Kidney epithelial cell (primary cell): ENCODE results near the gene MTSS2. TPM values are rescaled to one million over a fixed set of nuclear protein-coding genes. Genes with fewer than 3 reads are reported as not detected.

Source experiments
- DNase-seq: peaks from one replicate; pipeline ENCODE4 v3.0.0-alpha.2; 2010; ENCODE audit warnings: low read depth
- H3K27me3 ChIP-seq: 2 replicates; pipeline ENCODE4 v1.6.0; 2011; ENCODE audit warnings: low read length; ENCODE audit not compliant: control insufficient read depth, insufficient read depth
- H3K36me3 ChIP-seq: 2 replicates; pipeline ENCODE4 v1.5.1; 2011; ENCODE audit warnings: low read length; ENCODE audit not compliant: control insufficient read depth, insufficient read depth
- H3K4me3 ChIP-seq: 2 replicates; pipeline ENCODE4 v1.5.1; 2011; ENCODE audit warnings: low read depth, mild to moderate bottlenecking, control low read depth, low read length
- CTCF ChIP-seq: IDR thresholded peaks from 2 replicates; pipeline ENCODE4 v1.5.1; 2011; ENCODE audit warnings: mild to moderate bottlenecking, moderate library complexity, low read length, control low read depth, inconsistent platforms; ENCODE audit not compliant: insufficient read depth, poor library complexity, severe bottlenecking
- total RNA-seq: library from RNA; depleted of rRNA; stranded (reverse); fragments of >200 nt; gene quantifications from 2 replicates; pipeline ENCODE4 v1.2.3, GENCODE V29; 2015

Gene MTSS2
- total RNA-seq, 1 donor from 2014 or later, result 19.8 TPM

GRCh38 chr16:70729292-70729691, 43.4 kb upstream of the MTSS2 start:
- no peak for TF ChIP-seq CTCF
- Histone ChIP-seq H3K36me3 (no peaks in the 10 kb centered on the region), H3K4me3 (no peak overlapping the region), H3K27me3 (no peaks in the 10 kb centered on the region)
- DNase-seq, result no peak

- no peak for TF ChIP-seq CTCF
- Histone ChIP-seq H3K4me3 (no peak overlapping the region), H3K36me3 (no peaks in the 10 kb centered on the region), H3K27me3 (no peaks in the 10 kb centered on the region)
- no peak for DNase-seq
Measured at GRCh38 chr16:70728150-70728549, 42.3 kb upstream of the MTSS2 start.

GRCh38 chr16:70726892-70727361, 41.1 kb upstream of the MTSS2 start:
- H3K27me3 ChIP-seq, result no peaks in the 10 kb centered on the region
- no peak overlapping the region for H3K4me3 ChIP-seq
- no peak for TF ChIP-seq CTCF

GRCh38 chr16:70725912-70726828, 40.3 kb upstream of the MTSS2 start:
- no peak for DNase-seq
- TF ChIP-seq CTCF, result no peak

More at GRCh38 chr16:70726892-70727361, 41.1 kb upstream of the MTSS2 start:
- DNase-seq, result no peak
- H3K36me3 ChIP-seq, result no peaks in the 10 kb centered on the region

GRCh38 chr16:70725024-70725911, 39.4 kb upstream of the MTSS2 start:
- no peak for TF ChIP-seq CTCF
- H3K27me3 ChIP-seq, result no peaks in the 10 kb centered on the region

More at GRCh38 chr16:70725912-70726828, 40.3 kb upstream of the MTSS2 start:
- Histone ChIP-seq H3K27me3 (no peaks in the 10 kb centered on the region), H3K36me3 (no peaks in the 10 kb centered on the region), H3K4me3 (no peak overlapping the region)

More at GRCh38 chr16:70725024-70725911, 39.4 kb upstream of the MTSS2 start:
- Histone ChIP-seq H3K36me3 (no peaks in the 10 kb centered on the region), H3K4me3 (no peak overlapping the region)
- no peak for DNase-seq
